ENCODE results near the gene FHIT.

FHIT gene

DNA sequence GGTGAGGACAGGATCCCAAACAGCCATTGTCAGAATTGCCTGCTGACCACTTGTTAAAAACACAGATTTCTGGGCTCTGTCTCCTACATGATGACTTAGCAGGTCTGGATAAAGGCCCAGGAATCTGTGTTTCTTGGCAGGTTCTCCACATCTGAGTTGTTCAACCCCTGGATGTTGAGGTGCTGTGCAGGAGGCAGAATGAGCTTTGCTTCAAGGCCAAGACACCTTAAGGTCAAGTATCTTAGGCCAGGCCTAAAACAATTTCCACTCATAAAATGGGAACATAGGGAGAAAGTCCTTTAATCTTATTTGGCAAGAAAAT, 1522.7 kb downstream of the FHIT start:
- no peak for DNase-seq

DNA sequence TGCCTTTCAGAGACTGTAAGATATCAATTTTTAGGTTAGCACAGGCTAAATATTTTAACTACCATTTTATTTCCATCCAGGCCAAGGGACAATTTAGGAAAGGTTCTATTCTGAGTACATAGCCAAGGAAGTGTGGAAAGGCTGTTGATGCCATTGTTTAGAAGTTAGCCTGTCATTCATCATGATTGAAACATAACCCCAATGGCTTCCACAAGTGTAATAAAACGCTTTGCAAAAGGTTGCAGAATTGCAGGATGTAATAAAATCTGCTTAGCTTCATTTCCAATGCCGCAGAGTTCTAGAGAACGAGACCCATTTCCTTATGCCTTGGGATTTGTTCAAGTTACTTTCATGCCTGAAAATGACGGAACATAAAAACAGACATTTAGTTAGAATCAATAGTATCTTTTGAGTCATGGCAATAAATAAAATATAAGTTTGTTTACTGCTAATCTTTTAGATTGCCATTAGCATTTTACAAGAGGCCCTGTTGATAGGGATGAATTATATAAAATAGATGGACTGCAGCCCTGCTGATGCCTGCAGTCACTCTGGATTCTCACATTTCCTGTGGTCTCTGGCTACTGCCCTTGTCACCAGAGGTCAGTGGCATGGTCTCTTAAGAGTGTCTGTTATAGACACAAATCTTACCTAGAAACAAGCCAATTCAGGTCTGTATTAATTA, 1523.2 kb downstream of the FHIT start:
- DNase-seq: no peak

DNA sequence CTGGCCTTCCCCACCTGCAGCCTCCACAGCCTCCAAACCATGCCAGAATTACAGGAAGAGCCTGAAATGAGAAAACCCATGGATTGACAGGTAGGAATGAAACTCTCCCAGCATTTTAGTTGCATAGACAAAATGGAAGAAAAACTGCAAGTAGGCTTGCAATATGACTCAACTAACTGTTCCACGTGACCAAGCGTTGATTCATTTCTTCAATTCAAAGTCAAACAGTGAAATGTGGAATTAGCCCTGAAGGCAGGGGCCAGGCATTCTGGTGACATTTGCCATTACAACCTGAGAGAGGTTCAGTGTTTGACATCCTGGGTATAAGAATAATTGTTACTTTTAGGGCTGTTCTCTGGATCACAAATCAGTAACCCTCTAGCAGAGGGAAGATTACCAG, 1525.0 kb downstream of the FHIT start:
- no peak for DNase-seq

DNA sequence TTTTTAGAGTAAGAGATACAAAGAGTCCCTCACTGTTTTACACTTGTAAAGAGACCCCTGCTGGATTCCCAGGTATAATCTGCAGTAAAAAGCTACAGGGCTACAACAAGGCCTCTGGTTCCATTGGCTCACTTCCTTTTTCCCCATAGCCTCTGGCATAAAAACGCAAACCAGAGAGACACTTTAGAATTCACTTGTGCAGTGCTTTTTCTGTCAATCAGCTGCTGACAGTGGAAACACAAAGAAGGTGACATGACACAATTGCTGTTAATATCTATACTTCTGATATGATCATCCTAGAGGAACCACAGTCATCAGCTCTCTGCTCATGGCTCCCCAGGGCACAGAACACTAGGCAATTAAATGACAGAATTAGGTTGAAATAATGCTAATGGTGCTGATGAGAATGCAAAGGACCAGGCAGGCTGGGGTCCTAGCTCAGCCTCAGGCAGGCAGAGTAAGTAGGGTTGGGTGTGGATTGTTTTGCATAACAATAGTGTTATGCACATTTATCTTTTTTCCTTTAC, 1533.5 kb downstream of the FHIT start:
- no peak for DNase-seq

DNA sequence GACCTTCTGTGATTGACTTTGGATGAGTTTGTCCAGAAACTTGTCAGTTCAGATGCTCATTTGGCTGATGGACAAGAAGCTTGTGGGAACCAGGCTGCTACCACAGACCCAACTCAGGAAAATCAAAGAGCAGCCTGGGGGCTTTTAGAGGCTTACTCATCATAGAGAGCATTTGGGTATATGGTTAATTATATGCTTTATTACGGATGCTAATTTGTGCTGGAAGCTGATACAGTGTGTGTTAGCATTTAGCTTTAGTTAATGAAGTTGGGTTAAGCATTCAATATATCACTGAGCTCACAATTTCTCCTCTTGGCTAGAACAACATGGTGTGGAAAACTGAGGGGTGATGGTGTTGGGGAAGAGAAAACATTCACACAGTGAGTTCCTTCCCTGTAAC, 1537.2 kb downstream of the FHIT start:
- DNase-seq: no peak

DNA sequence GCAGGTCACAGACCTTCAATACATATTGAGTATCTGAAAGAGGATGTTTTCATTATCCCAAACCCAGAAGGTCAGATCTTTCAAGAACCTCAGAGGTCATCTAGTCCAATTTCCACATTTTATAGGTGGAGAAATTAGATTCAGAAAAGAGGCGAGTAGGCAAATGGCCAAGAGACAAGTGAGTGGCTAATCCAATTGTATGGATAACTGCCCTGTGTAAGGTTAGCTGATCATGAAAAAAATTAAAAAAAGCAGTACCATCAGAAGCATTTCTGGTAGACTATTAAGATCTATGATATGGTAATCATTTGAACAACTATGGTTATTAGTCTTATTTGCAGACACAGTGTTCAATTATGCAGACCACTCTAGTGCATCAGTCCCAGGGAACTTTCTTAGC, 1540.7 kb downstream of the FHIT start:
- DNase-seq: no peak

DNA sequence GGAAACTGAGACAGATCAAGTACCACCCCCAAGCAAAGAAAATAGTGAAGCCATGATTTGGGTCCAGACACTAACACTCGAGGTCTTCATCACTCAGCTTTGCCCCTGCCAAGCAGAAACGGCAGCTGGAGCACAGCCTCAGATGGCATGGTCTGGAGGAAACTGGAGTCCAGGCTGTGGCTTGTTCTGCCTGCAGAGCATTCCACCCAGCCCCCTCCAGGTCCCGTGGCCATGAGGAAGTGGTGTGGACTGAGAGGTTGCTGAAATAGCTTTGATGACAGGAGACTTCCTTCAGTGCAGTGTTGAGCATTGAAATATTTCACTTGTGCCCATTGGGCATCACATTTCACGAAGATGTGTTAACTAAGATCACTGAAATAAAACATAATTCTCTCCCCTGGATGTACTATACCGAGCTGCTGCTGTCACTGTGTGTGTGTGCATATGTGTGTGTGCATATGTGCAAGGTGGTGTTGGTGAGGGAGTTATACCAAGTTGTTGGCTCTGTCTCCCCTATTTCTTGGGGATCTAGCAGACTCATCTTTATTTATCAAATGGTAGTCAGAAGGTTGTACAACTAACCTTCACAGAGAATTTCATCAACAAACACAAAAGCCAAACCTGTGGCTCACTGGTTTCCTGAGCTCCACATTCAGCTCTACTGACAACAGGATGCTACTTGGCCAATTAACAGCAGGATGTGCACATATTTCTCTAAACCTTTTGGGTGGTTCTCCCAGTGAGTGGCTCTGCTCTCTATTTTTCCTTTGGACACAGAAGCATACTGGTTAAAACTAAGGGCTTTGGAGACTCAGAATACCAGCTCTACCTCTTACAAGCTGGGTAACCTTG, 1541.3 kb downstream of the FHIT start:
- no peak for DNase-seq

DNA sequence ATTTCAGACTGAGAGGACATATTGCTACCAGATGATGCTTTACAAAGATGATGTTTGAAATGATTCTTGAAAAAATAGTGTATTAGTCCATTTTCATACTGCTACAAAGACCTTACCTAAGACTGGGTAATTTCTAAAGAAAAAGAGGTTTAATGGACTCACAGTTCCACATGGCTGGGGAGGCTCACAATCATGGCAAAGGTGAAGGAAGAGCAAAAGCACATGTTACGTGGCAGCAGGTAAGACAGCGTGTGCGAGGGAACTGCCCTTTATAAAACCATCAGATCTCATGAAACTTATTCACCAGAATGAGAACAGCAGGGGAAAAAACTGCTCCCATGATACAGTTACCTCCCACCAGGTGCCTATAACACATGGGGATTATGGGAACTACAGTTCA, 1543.0 kb downstream of the FHIT start:
- DNase-seq: no peak

DNA sequence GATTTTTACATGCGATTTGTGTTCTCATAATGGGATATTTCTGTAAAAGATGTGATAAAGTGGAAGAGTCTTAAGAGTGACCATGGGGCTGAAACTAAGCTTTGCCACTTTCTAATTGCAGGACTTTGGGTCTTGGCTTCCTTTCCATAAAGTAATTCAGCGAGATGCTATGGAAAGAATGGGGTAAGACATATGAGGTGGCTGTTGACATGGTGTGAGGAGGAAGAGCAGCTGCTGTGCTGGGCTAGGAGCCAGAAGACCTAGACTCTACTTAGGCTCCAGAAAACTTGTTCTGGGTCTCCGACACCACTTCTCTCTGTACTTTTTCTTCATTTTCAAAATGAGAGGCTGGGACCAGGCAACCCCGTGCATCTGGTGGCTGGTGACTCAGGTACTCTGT, 1547.0 kb downstream of the FHIT start:
- no peak for DNase-seq

DNA sequence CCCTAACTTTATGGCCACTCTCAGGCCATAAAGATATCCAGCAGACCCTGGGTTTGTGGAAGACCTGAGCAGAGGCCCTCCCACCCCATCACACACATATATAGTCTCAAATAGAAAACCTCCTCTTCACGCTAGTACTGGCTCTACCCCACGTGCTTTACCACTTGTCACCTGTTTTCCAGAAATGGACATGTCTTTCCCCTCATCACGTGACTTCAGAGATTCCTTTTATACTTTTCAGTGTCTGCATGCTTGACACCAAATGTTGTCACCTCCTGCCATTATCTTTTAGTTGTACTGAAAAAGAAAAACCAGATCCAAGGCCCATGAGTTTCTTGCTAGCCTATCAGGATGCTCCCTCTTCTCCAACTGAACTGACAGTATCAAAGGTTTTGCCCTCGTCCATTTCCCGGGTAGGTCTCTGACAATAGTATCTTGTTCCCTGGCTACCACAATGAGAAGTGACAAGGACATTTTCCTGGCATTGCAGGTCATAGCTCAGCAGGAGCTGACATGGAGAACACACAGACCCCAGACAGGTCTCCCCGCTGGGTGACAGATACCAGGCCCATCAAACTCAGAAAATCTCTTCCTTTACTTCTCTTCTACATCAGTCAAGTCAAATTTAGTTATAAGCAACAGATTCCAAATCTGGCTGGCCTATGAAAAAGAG, 1551.5 kb downstream of the FHIT start:
- no peak for DNase-seq
